GM12872 (cell line): ENCODE results near the gene FXYD2.

Source experiments
- CTCF ChIP-seq: IDR thresholded peaks from 3 replicates; pipeline ENCODE4 v1.5.1; 2011; ENCODE audit warnings: low read depth, mild to moderate bottlenecking, low read length, moderate library complexity; ENCODE audit not compliant: insufficient read depth

FXYD2 gene

DNA sequence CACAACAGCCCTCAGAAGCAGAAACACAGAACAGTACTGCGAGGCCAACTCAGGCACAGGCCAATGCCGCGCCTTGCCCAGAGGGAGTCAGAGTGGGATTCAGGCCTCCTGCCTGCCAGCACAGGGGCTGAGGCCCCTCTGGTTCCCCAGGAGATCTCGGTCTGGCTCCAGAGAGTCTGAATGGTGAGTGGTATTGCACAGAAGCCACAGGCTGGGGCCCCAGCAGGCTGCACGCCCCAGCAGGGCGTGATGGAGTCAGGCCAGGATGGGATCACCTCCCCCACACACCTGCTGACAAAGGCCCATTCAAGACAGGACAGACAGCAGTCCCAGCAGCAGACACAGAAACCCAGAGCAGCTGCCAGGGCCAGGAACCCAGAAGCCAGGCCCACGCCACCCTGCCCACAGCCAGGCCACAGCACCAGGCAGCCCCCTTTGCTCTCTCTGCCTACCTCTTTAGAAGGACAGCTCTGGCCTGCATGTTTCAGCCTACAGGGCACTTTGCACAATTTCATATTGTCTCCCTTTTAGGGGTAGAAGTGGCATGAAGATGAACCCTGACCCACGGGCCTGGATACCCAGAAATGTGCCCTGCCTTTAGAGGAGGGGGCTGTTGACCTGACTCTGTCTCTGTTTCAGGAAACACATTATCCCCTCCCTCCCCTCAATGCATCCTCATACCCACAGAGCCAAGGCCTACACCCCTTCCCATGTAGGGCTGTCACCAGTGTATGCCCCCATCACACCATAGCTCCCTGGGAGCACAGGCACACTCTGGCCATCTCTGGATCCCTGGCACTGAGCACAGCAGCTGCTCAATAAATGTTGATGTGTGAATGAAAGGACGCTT, 45.8 kb upstream of the FXYD2 start:
- TF ChIP-seq CTCF = no peak

- TF ChIP-seq CTCF = no peak
These were observed 45.1 kb upstream of the FXYD2 start for GRCh38 chr11:117869604-117870003.

- TF ChIP-seq CTCF = no peak
These were observed 44.4 kb upstream of the FXYD2 start for GRCh38 chr11:117868815-117869561.

- no peak for TF ChIP-seq CTCF
These were observed 43.5 kb upstream of the FXYD2 start for GRCh38 chr11:117868088-117868487.

DNA sequence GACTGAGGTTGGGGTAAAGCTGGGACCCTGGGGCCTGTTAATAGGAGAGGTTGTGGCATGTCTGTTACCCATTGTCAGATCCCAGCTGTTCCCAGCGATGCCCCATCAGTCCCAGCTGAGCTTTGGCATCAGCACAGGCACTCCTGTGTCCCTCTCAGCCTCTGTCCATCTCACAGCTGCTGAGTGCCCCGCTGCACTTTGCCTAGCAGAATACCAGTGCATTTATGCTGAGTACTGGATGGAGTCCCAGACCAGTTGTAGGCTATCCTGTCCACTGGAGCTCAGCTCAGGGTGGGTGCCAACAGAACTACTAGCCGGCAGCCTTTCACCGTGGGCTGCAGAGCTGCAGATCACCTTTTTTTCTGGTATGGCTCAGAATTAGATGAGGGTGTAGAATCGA, 42.0 kb upstream of the FXYD2 start:
- TF ChIP-seq CTCF = no peak

DNA sequence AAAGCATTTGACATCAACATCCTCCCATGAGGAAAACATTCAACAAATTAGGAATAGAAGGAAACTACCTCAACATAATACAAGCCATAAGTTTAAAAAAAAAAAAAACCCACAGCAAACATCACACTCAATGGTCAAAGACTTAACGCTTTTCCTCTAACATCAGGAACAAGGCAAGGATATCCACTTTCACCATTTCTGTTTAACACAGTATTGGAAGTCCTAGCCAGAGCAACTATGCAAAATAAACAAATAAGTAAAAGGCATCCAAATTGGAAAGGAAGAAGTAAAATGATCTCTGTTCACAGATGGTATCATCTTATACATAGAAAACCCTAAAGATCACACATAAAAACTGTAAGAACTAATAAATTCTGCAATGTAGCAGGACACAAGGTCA, 38.8 kb upstream of the FXYD2 start:
- no peak for TF ChIP-seq CTCF

GRCh38 chr11:117862753-117863152, 38.2 kb upstream of the FXYD2 start:
- TF ChIP-seq CTCF = no peak
